ENCODE measurements around the gene MAML2.

DNA sequence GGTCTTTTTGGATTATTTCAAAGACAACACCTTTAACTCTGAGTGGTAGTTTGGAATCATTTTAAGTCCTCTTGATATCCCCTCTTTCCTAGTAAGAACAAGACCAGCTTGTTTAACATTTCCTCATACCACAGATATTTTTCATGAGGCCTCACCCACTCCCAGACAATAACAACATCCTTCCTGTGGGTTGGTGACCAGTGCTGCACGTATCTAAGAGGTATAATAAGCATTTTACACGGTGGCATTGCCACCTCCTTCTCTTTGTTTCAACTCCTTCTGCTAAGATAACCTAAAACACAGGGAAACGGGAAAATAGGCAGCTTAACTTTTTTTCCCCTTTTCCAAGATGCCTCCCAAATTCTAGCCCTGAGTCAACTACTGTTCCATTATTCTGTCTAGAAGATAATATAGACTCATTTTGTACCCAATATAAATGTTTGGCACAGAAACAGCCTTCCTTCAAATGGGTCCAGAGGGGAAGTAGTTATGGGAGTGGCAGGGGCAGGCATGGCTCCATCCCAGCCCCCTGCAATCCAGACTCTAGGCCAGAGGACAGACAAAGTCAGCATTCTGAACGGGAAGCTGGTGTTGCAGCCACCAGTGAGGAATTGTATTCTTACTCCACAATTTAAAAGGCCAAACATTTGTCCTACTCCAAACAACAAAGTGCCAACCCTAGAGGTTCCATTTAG lies 28.5 kb downstream of the MAML2 start:
- TF ChIP-seq CTCF (IDR thresholded peaks at IDR 0.05; ENCODE audit: borderline replicate concordance, extremely low read depth, low read length, poor library complexity, severe bottlenecking) (no peak), EZH2 (IDR thresholded peaks at IDR 0.05; ENCODE audit: borderline replicate concordance, low read depth, low read length, severe bottlenecking) (no peak)

All from DND-41 (cell line).